Heart left ventricle (tissue), 13 donors: ENCODE data around the gene AGT.

Source experiments
- POLR2A ChIP-seq, 2 donors: fragments of 450-650 bp; IDR thresholded peaks; one replicate each; pipeline ENCODE4 v1.6.1; 2017; ENCODE audit warnings: antibody characterized with exemption in 2 of 2, mild to moderate bottlenecking in 2 of 2, moderate library complexity in 2 of 2
- TF ChIP-seq, protein P1 (sequence below), 12 donors: fragments of 200-600 bp; sonication (generic) in 4 of 12; IDR thresholded peaks; one replicate each; pipeline versions ENCODE4 v1.5.0 to v1.8.0; 2018 to 2022; ENCODE audit warnings: antibody characterized with exemption in 12 of 12, mild to moderate bottlenecking in 5 of 12
- donor health status: ischemic (EF 13 %, LVEDD 7.1; RV severe dilation, severe dysfunction).
- donor health status: DM: no; HTN: yes; CAD: no.
- donor health status: DM: no; HTN: no; CAD: no.
- donor health status: ischemic (EF 25% LVEDD 6.9; RV normal size, moderate dysfunction).
- donor health status: ischemic (EF 25% LVEDD 5.7; RV mildly dilated, moderate dysfunction).
- donor health status: ischemic (EF 35%, LVEDD 5.7; RV mildly dilated, moderate dysfunction).
- donor health status: nonischemic (EF 11% LVEDD 7.7; RV severe dilation, severe dysfunction).
- donor health status: DM: yes; HTN: yes; CAD: no.
- donor health status: PGD.
- donor health status: ischemic (EF 29% LVEDD 5.4; RV normal size, mild dysfunction).
- donor health status: nonischemic (EF 23%, LVEDD 6.1; RV moderate dilation, normal function).

DNA sequence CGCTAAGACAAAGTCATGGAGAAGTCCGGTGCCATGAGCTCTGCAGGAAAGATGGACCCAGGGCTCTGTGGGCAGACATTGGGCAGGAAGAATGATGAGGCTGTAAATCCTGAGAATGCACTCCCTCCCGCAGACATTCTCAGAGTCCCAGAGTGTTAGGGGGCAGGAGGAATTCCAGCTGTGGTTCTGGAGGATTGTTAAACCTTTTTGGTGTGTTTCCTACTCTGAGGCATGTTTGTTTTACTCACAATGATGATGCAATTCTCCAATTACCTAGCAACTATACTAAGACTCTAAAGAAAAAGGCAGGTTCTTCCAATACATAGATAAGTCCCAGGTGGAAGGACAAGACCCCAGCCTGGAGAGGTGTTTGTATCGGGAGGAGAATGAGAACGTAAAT, 30.5 kb upstream of the AGT start:
- TF ChIP-seq POLR2A (IDR thresholded peaks at IDR 0.05): no peak
- TF ChIP-seq, protein P1, sequence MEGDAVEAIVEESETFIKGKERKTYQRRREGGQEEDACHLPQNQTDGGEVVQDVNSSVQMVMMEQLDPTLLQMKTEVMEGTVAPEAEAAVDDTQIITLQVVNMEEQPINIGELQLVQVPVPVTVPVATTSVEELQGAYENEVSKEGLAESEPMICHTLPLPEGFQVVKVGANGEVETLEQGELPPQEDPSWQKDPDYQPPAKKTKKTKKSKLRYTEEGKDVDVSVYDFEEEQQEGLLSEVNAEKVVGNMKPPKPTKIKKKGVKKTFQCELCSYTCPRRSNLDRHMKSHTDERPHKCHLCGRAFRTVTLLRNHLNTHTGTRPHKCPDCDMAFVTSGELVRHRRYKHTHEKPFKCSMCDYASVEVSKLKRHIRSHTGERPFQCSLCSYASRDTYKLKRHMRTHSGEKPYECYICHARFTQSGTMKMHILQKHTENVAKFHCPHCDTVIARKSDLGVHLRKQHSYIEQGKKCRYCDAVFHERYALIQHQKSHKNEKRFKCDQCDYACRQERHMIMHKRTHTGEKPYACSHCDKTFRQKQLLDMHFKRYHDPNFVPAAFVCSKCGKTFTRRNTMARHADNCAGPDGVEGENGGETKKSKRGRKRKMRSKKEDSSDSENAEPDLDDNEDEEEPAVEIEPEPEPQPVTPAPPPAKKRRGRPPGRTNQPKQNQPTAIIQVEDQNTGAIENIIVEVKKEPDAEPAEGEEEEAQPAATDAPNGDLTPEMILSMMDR (IDR thresholded peaks at IDR 0.05): no peak
